Osteocyte (in vitro differentiated cells): Measurements from ENCODE around the gene CRYBG2. TPM values are rescaled to one million over a fixed set of nuclear protein-coding genes. Genes with fewer than 3 reads are reported as not detected.
"Not testable (repeated sequence)": the region's sequence is repeated elsewhere in the genome, so short reads cannot be mapped to it uniquely, and the experiment has no call there.

Source experiments
- DNase-seq: peaks from one replicate; pipeline ENCODE4 v3.0.0; 2021; ENCODE audit warnings: mixed read lengths; ENCODE audit not compliant: unreplicated experiment; ENCODE audit errors: extremely low spot score
- H3K27ac Mint-ChIP-seq: one replicate; pipeline ENCODE4 v1.8.0; 2021; ENCODE audit warnings: mild to moderate bottlenecking, mixed read lengths; ENCODE audit not compliant: unreplicated experiment
- H3K27me3 Mint-ChIP-seq: one replicate; pipeline ENCODE4 v1.8.0; 2021; ENCODE audit warnings: mixed read lengths; ENCODE audit not compliant: unreplicated experiment
- H3K36me3 Mint-ChIP-seq: one replicate; pipeline ENCODE4 v1.8.0; 2021; ENCODE audit warnings: mixed read lengths; ENCODE audit not compliant: unreplicated experiment
- H3K4me1 Mint-ChIP-seq: one replicate; pipeline ENCODE4 v1.8.0; 2021; ENCODE audit warnings: mixed read lengths; ENCODE audit not compliant: unreplicated experiment
- H3K4me3 Mint-ChIP-seq: one replicate; pipeline ENCODE4 v1.8.0; 2021; ENCODE audit warnings: mild to moderate bottlenecking, moderate library complexity, mixed read lengths; ENCODE audit not compliant: unreplicated experiment
- H3K9me3 Mint-ChIP-seq: one replicate; pipeline ENCODE4 v1.8.0; 2021; ENCODE audit warnings: mixed read lengths; ENCODE audit not compliant: unreplicated experiment
- CTCF ChIP-seq: fragments of 200-600 bp; sonication (generic); IDR thresholded peaks from 2 replicates; pipeline ENCODE4 v1.5.0; 2021; ENCODE audit warnings: antibody characterized with exemption, mild to moderate bottlenecking, moderate library complexity
- total RNA-seq: library from RNA; stranded (reverse); gene quantifications from 2 replicates; pipeline ENCODE4 v1.2.1, GENCODE V29; 2021

CRYBG2 gene
- total RNA-seq, 1 donor from 2014 or later: not detected

- H3K36me3 Mint-ChIP-seq: no peaks in the 10 kb centered on the region
- no peak overlapping the region for H3K27ac Mint-ChIP-seq
- DNase-seq: no peak
- H3K27me3 Mint-ChIP-seq: peaks cover 22% of the 10 kb centered on the region
- no peak overlapping the region for H3K4me3 Mint-ChIP-seq
- no peaks in the 10 kb centered on the region for H3K4me1 Mint-ChIP-seq
- H3K9me3 Mint-ChIP-seq: no peaks in the 10 kb centered on the region
- no peak for TF ChIP-seq CTCF
These were observed 23.7 kb downstream of the CRYBG2 start for GRCh38 chr1:26330276-26330675.

DNA sequence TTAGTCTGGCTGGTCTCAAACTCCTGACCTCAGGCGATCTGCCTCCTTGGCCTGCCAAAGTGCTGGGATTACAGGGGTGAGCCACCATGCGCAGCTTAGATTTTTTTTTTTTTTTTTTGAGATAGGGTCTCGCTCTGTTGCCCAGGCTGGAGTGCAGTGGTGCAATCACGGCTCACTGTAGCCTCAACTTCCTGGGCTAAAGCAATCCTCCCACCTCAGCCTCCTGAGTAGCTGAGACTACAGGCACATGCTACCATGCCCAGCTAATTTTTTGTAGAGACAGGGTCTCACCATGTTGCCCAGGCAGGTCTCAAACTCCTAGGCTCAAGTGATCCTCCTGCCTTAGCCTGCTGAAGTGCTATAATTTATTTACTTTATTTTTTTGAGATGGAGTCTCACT is 24.6 kb downstream of the CRYBG2 start:
- H3K4me3 Mint-ChIP-seq, H3K36me3 Mint-ChIP-seq, H3K9me3 Mint-ChIP-seq, H3K4me1 Mint-ChIP-seq, H3K27ac Mint-ChIP-seq, DNase-seq: not testable (repeated sequence)
- H3K27me3 Mint-ChIP-seq: peaks cover 17% of the 10 kb centered on the region

DNA sequence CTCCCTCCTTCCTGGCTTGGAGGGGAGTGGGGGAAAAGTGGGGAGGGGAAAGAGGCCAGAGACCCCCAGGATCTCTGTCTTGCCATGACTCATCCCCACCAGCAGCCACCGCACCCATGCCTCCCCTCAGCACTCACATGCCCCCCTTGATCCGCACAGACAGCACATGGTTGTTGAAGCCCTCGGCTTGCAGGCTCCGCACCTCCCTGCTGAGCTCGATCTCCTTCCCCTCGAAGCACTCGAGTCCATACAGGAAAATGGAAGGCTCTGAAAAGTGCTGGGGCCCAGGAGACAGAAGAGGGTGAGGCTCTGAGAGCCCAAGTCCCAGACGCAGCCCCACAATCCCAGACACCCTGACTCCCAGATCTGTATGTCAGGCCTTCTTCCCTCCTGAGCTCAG is 25.3 kb downstream of the CRYBG2 start:
- H3K4me3 Mint-ChIP-seq: no peak overlapping the region
- H3K27ac Mint-ChIP-seq: no peak overlapping the region
- no peak for TF ChIP-seq CTCF
- no peaks in the 10 kb centered on the region for H3K36me3 Mint-ChIP-seq
- no peaks in the 10 kb centered on the region for H3K9me3 Mint-ChIP-seq
- no peaks in the 10 kb centered on the region for H3K4me1 Mint-ChIP-seq
- H3K27me3 Mint-ChIP-seq: peaks cover 14% of the 10 kb centered on the region
- no peak for DNase-seq

GRCh38 chr1:26327956-26328362 is 26.0 kb downstream of the CRYBG2 start:
- TF ChIP-seq CTCF: no peak
- H3K27ac Mint-ChIP-seq: no peak overlapping the region
- no peaks in the 10 kb centered on the region for H3K36me3 Mint-ChIP-seq
- no peak for DNase-seq
- no peaks in the 10 kb centered on the region for H3K4me1 Mint-ChIP-seq
- no peak overlapping the region for H3K4me3 Mint-ChIP-seq
- no peaks in the 10 kb centered on the region for H3K9me3 Mint-ChIP-seq
- H3K27me3 Mint-ChIP-seq: peaks cover 14% of the 10 kb centered on the region

- DNase-seq: no peak
- Mint-ChIP-seq H3K4me1 (peaks cover 6% of the 10 kb centered on the region), H3K27ac (no peak overlapping the region), H3K9me3 (no peaks in the 10 kb centered on the region), H3K27me3 (no peaks in the 10 kb centered on the region), H3K36me3 (no peaks in the 10 kb centered on the region), H3K4me3 (no peak overlapping the region)
- TF ChIP-seq CTCF: no peak
These were observed 29.4 kb downstream of the CRYBG2 start for GRCh38 chr1:26324550-26324949.

DNA sequence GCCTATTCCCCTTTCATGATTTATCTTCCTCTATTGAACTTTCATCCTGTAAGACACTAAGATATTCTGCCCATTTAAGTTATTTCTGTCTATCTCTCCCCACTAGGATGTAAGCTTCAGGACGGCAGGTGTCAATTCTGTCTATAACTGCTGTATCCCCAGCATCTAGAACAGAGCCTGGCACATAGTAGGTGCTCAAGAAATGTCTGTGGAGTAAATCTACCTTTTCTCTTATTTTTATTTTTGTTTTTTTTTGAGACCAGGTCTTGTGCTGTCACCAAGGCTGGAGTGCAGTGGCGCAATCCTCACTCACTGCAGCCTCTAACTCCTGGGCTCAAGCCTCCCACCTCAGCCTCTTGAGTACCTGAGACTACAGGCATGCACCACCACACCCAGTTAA is 30.5 kb downstream of the CRYBG2 start:
- H3K4me3 Mint-ChIP-seq: no peak overlapping the region
- no peaks in the 10 kb centered on the region for H3K27me3 Mint-ChIP-seq
- no peak for DNase-seq
- no peaks in the 10 kb centered on the region for H3K36me3 Mint-ChIP-seq
- TF ChIP-seq CTCF: no peak
- no peaks in the 10 kb centered on the region for H3K9me3 Mint-ChIP-seq
- peaks cover 6% of the 10 kb centered on the region for H3K4me1 Mint-ChIP-seq
- H3K27ac Mint-ChIP-seq: no peak overlapping the region
